GM12872 (cell line): ENCODE measurements around the gene PPP1R13L.
A peak's percentile ranks its signal among the peaks of the same experiment; 100 is the strongest.

Experiments
- TF ChIP-seq, protein P1 (sequence below): IDR thresholded peaks from 3 replicates; pipeline ENCODE4 v1.5.1; 2011; ENCODE audit warnings: low read depth, mild to moderate bottlenecking, low read length, moderate library complexity; ENCODE audit not compliant: insufficient read depth

PPP1R13L gene

GRCh38 chr19:45440873-45441654 lies 36.2 kb upstream of the PPP1R13L start:
- TF ChIP-seq, protein P1, sequence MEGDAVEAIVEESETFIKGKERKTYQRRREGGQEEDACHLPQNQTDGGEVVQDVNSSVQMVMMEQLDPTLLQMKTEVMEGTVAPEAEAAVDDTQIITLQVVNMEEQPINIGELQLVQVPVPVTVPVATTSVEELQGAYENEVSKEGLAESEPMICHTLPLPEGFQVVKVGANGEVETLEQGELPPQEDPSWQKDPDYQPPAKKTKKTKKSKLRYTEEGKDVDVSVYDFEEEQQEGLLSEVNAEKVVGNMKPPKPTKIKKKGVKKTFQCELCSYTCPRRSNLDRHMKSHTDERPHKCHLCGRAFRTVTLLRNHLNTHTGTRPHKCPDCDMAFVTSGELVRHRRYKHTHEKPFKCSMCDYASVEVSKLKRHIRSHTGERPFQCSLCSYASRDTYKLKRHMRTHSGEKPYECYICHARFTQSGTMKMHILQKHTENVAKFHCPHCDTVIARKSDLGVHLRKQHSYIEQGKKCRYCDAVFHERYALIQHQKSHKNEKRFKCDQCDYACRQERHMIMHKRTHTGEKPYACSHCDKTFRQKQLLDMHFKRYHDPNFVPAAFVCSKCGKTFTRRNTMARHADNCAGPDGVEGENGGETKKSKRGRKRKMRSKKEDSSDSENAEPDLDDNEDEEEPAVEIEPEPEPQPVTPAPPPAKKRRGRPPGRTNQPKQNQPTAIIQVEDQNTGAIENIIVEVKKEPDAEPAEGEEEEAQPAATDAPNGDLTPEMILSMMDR = no peak

DNA sequence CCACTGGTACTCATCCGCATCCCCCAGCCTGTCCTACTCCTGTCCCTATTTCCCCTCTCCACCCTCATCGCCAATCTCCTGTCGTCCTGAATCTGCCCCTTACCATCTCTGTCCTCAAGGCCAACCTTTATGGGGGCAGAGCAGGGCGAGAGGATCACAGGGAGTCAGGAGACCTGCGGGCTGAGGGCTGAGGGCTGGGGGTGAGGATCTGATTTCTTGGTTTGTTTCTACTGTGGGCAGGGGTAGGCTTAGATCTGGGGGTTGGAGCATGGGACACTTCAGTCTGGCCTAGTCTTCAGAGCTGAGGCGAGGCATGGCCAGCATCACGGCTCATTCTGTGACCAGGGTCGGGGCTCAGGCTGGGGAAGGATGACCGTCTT lies 35.4 kb upstream of the PPP1R13L start:
- TF ChIP-seq, protein P1 = no peak

- TF ChIP-seq, protein P1 = peak; percentile 91
These were observed 34.8 kb upstream of the PPP1R13L start for GRCh38 chr19:45439569-45440258.

DNA sequence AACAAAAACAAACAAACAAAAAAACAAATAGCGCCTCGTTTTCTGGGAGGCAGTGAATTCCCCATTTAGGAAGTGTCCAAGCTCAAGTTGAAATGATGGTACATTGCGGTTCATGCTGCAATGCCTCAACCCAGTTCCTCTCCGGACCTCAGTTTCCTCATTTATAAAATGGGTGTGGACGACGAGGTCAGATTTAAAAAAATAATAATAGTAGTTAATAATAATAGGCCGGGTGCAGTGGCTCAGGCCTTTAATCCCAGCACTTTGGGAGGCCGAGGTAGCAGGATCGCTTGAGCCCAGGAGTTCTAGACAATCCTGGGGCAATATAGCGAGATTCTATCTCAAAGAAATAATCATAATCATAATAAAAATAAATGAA lies 34.3 kb upstream of the PPP1R13L start:
- TF ChIP-seq, protein P1 = no peak

GRCh38 chr19:45437328-45437727 lies 32.5 kb upstream of the PPP1R13L start:
- TF ChIP-seq, protein P1 = no peak

DNA sequence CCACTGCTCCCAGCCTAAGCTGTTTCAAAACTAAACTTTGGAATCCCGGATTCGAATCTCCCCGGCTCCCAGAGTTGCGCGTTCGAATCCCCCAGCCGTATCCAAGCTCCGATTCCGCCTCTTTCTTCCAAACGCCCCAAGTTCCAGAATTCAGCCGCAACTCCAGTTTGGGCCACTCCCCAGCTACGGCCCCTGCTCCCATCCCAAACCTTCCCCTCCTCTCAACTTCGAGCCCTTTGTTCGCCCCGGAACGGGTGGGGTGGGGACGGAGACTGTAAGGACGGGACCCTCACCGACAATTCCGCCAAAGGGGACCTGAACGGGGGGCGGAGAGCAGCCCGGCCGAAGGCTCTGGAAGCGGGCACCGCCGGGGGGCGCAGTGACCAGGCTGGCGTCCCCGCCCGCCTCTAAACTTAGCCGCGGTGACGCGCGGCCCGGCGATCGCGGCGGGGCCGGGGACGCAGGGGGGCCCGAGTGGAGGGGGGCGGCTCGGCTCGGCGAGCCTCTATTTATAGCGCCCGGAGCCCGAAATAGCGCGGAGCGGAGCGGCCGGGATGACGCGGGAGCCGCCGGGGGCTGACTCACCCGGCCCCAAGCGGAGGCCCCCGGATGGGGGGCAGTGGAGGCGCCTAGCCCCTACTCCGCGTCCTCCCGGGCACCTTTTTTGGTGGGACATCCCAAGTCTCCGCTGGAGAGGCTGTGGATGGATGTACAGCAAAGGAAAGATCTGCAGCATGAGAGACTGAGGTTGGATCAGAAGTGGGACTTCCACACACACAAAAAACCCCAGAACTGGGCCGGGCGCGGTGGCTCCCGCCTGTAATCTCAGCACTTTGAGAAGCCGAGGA lies 23.7 kb upstream of the PPP1R13L start:
- TF ChIP-seq, protein P1 = peak; percentile 49; the same call in 1 of the 3 replicates
